Large intestine (tissue), 3 donors: ENCODE measurements around the gene RAB3A. TPM values are rescaled to one million over a fixed set of nuclear protein-coding genes. Genes with fewer than 3 reads are reported as not detected.
A peak's percentile ranks its signal among the peaks of the same experiment; 100 is the strongest.
"Not testable (repeated sequence)": the region's sequence is repeated elsewhere in the genome, so short reads cannot be mapped to it uniquely, and the experiment has no call there.

Experiments
- DNase-seq, 2 donors: peaks; one replicate each; pipeline versions ENCODE4 v3.0.0 to v3.0.0-alpha.2; 2013
- H3K27ac ChIP-seq: one replicate; pipeline ENCODE4 v1.5.1; 2013; ENCODE audit warnings: low read length
- H3K27me3 ChIP-seq: 2 replicates; pipeline ENCODE4 v1.6.1; 2013; ENCODE audit warnings: low read length; ENCODE audit not compliant: control insufficient read depth, insufficient read depth
- H3K36me3 ChIP-seq: 2 replicates; pipeline ENCODE4 v1.6.1; 2013; ENCODE audit warnings: low read length; ENCODE audit not compliant: control insufficient read depth, insufficient read depth
- H3K4me1 ChIP-seq: one replicate; pipeline ENCODE4 v1.6.1; 2013; ENCODE audit warnings: low read length; ENCODE audit not compliant: control insufficient read depth, insufficient read depth
- H3K4me3 ChIP-seq: one replicate; pipeline ENCODE4 v1.5.1; 2013; ENCODE audit warnings: low read length
- H3K9me3 ChIP-seq: one replicate; pipeline ENCODE4 v1.6.1; 2013; ENCODE audit warnings: mild to moderate bottlenecking, low read depth, low read length, moderate library complexity; ENCODE audit not compliant: control insufficient read depth
- WGBS: methylation state at CpG from one replicate; pipeline ENCODE4 v1.1.5; 2013; ENCODE audit warnings: low lambda C conversion rate; ENCODE audit not compliant: insufficient coverage; 5-methylcytosine and 5-hydroxymethylcytosine counted together
- polyA plus RNA-seq: library from polyadenylated mRNA; unstranded; fragments of 120-200 nt; gene quantifications from one replicate; pipeline ENCODE4 v1.2.1, GENCODE V29; 2013

Gene RAB3A
- polyA plus RNA-seq, 1 donor: 5.3 TPM

DNA sequence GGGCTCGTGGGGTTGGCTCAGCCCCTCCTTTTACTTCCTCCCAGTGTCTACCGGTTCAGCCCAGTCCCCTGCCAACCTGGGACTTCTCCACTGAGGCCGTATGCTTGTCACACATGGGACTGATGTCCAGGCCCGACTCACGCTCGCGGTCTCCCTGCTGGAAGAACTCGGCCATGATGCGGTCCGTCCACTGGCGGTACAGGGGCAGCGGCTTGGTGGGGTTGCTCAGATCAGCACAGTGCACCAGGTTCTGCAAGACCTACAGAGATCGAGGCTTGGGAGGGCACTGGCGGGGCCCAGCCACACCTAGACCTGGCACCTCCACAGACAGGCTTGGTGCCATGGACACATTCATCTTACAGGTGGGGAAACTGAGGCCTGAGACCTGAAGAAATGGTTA is 7.8 kb upstream of the RAB3A start:
- no CpG with 5 or more reads among the region's 14 CpGs for WGBS
- no peaks in the 10 kb centered on the region for H3K9me3 ChIP-seq
- no peak overlapping the region for H3K4me3 ChIP-seq
- no peak for DNase-seq
- H3K4me1 ChIP-seq: no peaks in the 10 kb centered on the region
- H3K36me3 ChIP-seq: no peaks in the 10 kb centered on the region
- H3K27me3 ChIP-seq: peaks cover 8% of the 10 kb centered on the region
- no peak overlapping the region for H3K27ac ChIP-seq

DNA sequence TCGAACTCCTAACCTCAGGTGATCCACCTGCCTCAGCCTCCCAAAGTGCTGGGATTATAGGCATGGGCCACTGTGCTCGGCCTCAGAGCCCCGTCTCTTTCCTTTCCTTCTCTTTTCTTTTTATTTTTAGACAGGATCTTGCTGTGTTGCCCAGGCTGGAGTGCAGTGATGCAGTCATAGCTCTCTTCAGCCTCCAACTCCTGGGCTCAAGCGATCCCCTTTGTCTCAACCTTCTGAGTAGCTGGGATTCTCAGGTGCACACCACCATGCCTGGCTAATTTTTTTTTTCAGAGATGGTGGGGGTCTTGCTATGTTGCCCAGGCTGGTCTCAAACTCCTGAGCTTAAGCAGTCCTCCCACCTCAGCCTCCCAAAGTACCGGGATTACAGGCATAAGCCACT is 6.1 kb upstream of the RAB3A start:
- not testable (repeated sequence) for H3K4me3 ChIP-seq, H3K4me1 ChIP-seq, H3K27me3 ChIP-seq, H3K27ac ChIP-seq, H3K9me3 ChIP-seq, DNase-seq, H3K36me3 ChIP-seq
- no CpG with 5 or more reads among the region's 5 CpGs for WGBS

- WGBS: 28% methylated on average over 3 of the region's 32 CpGs
- Histone ChIP-seq H3K27ac (no peak overlapping the region), H3K4me1 (peaks cover 6% of the 10 kb centered on the region), H3K9me3 (no peaks in the 10 kb centered on the region), H3K4me3 (no peak overlapping the region), H3K27me3 (peaks cover 5% of the 10 kb centered on the region), H3K36me3 (no peaks in the 10 kb centered on the region)
- DNase-seq: peak in 1 of 2 donors; percentile 31
Measured at GRCh38 chr19:18208098-18208951, 4.5 kb upstream of the RAB3A start.

DNA sequence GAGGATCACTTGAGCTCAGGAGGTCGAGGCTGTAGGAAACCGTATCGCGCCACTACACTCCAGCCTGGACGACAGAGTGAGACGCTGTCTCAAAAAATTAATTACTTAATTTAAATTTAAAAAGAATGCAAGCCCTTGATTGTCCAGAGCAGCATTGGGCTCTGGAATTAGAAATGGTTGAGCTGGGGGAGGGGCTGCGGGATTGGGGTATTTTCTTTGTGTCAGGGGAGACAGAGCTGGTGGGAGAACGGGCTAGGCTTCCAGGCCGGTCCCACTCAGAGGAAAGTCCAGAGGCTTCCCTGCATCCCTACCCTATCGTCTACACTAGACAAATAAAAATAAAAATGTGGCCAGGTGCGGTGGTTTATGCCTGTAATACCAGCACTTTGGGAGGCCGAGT is 2.2 kb upstream of the RAB3A start:
- peak overlapping the region; percentile 96 for H3K27ac ChIP-seq
- no peak overlapping the region for H3K4me3 ChIP-seq
- no peaks in the 10 kb centered on the region for H3K36me3 ChIP-seq
- DNase-seq: no peak
- no peaks in the 10 kb centered on the region for H3K9me3 ChIP-seq
- H3K4me1 ChIP-seq: peaks cover 12% of the 10 kb centered on the region
- H3K27me3 ChIP-seq: peaks cover 5% of the 10 kb centered on the region
- no CpG with 5 or more reads among the region's 12 CpGs for WGBS

DNA sequence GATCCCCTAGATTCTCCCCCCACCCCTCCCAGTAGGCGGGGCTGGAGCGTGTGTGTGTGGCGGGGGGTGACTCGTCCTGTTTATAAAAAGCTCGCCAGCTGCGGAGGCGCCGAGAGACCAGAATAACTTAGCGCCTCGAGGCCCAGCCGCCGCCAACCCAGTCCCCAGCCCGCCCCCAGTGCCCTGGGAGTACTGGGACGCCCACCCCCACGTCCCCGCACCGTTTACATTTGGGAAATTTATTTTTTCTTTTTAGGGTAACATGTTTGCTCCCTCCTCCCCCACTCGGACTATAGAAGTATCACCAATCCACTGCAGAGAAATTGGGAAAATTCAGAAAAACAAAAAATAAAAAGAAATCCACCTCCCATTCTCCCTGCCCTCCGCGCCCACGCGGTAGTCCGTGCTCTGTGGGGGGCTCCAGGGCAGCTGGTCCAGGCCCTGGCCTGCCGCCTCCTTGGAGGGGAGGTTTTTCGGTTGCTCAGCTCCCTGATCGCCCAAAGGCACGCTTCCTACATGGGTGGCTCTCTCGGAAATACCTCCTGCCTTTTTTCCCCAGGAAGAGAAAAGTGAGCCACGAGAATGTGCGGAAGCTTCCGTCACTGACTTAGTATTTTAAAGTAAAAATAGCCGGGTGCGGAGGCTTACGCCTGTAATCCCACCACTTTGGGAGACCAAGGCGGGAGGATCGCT is 1.5 kb upstream of the RAB3A start:
- 40% methylated on average over 1 of the region's 36 CpGs for WGBS
- H3K36me3 ChIP-seq: no peaks in the 10 kb centered on the region
- peak overlapping the region; percentile 96 for H3K27ac ChIP-seq
- H3K4me1 ChIP-seq: peaks cover 12% of the 10 kb centered on the region
- peaks cover 2% of the 10 kb centered on the region for H3K27me3 ChIP-seq
- H3K9me3 ChIP-seq: no peaks in the 10 kb centered on the region
- H3K4me3 ChIP-seq: peak overlapping the region; percentile 60
- peak; percentile 55 to 75 for DNase-seq

DNA sequence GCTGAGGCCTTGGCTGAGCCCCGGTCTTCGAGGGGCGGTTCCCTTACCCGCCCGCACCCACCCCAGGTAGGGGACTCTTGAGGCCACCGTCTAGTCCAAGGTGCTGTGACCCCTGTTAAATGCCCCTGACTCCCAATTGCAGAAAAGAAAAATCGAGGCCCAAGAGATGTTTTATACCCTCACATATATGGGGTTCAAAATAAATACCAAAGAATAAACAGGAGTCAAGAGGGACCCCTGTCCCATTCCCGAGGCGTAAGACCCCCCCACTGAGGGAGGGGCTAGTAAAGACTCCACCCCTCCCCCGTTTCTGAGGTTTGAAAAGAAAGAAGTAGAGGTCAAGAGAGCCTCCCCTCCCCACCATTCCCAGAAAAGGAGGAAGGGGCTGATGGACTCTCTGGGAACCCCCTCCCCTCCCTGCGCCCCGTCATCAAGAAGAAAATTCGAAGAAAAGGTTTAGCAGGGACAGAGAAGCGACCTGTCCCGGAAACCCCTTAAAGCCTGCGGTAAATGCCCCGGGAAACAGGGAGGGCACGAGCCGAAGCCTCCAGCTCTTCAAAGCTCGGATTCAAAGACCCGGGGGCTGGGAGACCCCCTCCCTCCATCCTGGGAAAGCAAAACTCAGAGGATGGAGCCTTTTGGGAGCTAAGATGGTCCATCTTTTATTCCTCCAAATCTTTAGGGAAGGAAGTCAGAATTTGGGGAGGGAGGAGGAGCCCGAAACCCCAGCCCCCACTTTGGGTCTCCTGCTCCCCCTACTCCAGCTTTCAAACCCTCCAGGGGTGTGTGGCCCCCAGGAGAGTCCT is 755 bp upstream of the RAB3A start:
- H3K36me3 ChIP-seq: no peaks in the 10 kb centered on the region
- WGBS: 0% methylated on average over 1 of the region's 22 CpGs
- peak overlapping the region; percentile 96 for H3K27ac ChIP-seq
- H3K4me3 ChIP-seq: peak overlapping the region; percentile 60
- DNase-seq: peak in 1 of 2 donors; percentile 56
- peaks cover 2% of the 10 kb centered on the region for H3K27me3 ChIP-seq
- no peaks in the 10 kb centered on the region for H3K9me3 ChIP-seq
- peaks cover 12% of the 10 kb centered on the region for H3K4me1 ChIP-seq

DNA sequence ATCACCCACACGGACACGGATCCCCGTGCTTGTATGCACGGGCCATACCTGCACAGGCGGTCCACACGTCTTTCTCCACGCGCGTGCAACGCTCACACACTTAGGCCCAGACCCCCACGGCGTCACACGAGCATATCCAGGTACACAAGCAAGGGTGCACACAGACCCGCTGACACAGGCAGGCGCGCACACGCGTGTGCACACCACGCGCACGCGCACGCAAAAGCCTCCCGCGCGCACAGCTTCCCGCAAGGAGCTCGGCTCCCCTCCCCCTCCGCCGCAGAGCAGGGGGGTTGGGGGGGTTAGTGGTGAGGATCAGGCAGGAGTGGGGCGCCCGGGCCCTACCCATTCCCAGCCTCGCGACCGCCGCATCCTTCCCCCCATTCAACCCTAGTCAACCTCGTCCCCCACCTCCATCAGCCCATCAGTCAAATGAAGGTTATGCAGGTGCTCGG is 407 bp downstream of the RAB3A start:
- H3K4me3 ChIP-seq: peak overlapping the region; percentile 63
- no peak for DNase-seq
- H3K36me3 ChIP-seq: peaks cover 2% of the 10 kb centered on the region
- no peak overlapping the region for H3K27ac ChIP-seq
- no CpG with 5 or more reads among the region's 38 CpGs for WGBS
- H3K4me1 ChIP-seq: peaks cover 12% of the 10 kb centered on the region
- peaks cover 2% of the 10 kb centered on the region for H3K27me3 ChIP-seq
- no peaks in the 10 kb centered on the region for H3K9me3 ChIP-seq

DNA sequence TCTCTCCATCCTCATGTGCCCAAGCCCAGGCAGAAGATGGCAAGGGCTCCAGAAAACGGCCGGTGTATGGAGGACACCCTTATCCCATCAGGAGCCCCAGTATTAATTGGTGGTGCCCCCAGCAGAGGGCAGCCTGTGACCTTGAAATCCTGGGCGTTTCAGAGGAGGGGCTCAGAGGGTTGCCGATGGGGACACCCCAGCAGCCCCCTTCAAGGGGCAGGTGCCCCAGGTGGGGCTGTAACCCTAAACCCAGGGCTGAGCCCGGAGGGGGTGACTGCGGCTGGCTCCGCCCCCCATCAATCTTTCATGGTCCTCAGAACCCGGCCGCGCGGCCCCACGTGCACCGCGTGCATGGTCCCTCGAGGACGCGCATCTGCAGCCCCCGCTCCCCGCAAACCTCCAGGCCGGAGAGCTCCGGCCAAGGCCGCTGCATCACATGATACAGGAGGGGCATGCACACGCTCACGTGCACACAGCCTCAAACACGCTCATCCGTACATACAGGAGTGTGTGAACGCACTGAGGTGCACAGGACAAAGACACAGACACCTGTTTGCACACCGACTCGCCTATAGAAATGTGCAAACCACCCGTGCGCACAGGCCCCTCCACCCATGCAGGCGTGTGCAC is 949 bp downstream of the RAB3A start:
- Histone ChIP-seq H3K9me3 (no peaks in the 10 kb centered on the region), H3K27ac (no peak overlapping the region), H3K27me3 (no peaks in the 10 kb centered on the region), H3K36me3 (peaks cover 4% of the 10 kb centered on the region), H3K4me1 (peaks cover 12% of the 10 kb centered on the region), H3K4me3 (peak overlapping the region; percentile 63)
- WGBS: no CpG with 5 or more reads among the region's 32 CpGs
- peak in 1 of 2 donors; percentile 45 for DNase-seq

DNA sequence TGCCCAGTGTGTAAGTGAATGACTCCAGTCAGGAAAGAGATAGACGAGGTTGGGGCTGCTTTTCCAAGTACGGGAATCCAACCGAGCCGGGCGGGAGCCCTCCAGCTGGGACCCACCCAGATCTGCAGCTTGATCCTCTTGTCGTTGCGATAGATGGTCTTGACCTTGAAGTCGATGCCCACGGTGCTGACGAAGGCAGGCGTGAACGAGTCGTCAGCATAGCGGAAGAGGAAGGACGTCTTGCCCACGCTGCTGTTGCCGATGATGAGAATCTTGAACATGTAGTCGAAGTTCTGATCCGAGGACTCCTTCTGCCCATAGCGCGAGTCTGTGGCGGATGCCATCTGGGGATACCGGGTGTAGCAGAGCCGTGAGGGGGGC is 1.5 kb downstream of the RAB3A start:
- DNase-seq: no peak
- H3K9me3 ChIP-seq: no peaks in the 10 kb centered on the region
- H3K27ac ChIP-seq: no peak overlapping the region
- no peak overlapping the region for H3K4me3 ChIP-seq
- no CpG with 5 or more reads among the region's 24 CpGs for WGBS
- H3K36me3 ChIP-seq: peaks cover 4% of the 10 kb centered on the region
- H3K4me1 ChIP-seq: peaks cover 12% of the 10 kb centered on the region
- no peaks in the 10 kb centered on the region for H3K27me3 ChIP-seq

DNA sequence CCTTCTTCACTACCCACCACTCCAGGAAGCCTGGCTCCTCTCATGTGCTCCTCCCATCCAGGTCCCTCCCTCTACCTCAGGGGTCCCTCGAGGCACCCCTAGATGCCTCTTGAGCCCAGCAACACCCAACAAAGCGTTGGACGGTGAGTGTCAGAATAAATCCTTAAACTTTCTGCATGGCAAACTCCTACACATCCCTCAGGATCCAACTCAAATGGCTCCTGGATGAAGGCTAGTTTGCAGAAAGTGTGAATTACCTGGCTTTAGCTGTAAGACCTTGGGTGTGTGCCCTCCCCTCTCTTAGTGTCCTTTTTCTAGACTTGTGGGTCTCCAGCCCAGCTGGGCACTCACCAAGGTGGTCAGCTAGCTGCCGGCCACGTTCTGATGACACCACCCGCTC is 5.5 kb downstream of the RAB3A start:
- WGBS: no CpG with 5 or more reads among the region's 6 CpGs
- H3K27me3 ChIP-seq: no peaks in the 10 kb centered on the region
- H3K4me1 ChIP-seq: peaks cover 18% of the 10 kb centered on the region
- H3K27ac ChIP-seq: no peak overlapping the region
- H3K36me3 ChIP-seq: peaks cover 17% of the 10 kb centered on the region
- H3K9me3 ChIP-seq: no peaks in the 10 kb centered on the region
- H3K4me3 ChIP-seq: no peak overlapping the region
- DNase-seq: no peak
